ENCODE measurements around the gene PTP4A1. TPM values are rescaled to one million over a fixed set of nuclear protein-coding genes. Genes with fewer than 3 reads are reported as not detected.
"Not testable (repeated sequence)": the region's sequence is repeated elsewhere in the genome, so short reads cannot be mapped to it uniquely, and the experiment has no call there.

The PTP4A1 gene
- total RNA-seq, 2 experiments from 2014 or later: 46.8 to 51.9 TPM

DNA sequence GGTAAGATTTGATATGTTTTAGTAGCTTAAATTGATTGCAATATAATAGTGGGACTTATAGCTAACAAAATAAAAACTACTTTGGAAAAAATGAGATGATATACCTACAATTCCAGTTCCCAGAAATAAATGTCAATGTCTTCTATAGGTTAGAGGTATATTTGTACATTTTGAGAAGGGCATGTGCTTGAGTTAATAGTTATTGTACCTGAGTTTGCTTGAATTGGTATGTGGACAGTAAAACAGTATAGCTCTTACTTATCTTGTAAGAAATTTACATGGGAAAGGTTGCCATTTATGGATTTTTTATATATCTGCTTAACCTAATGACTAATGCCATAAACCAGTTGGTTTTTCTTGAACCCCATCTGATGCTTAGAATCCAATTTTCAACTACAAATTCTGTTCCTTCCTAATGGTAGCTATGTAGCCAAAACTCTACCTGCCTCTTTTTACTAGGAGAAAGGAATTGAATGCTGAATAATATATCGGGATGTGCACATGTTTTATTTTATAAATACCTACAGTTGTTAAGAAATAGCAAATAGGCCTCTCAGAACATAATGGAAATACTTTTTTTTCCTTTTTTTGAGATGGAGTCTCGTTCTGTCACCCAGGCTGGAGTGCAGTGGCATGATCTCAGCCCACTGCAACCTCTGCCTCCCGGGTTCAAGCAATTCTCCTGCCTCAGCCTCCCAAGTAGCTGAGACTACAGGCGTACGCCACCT, 4.9 kb downstream of the PTP4A1 start:
- Mint-ChIP-seq H3K9me3 (no peaks in the 10 kb centered on the region), H3K27me3 (ENCODE audit: low read depth) (no peaks in the 10 kb centered on the region), H3K36me3 (ENCODE audit: low read depth) (peaks cover 44% of the 10 kb centered on the region), H3K27ac (no peak overlapping the region), H3K4me3 (no peak overlapping the region), H3K4me1 (ENCODE audit: low read depth) (peaks cover 23% of the 10 kb centered on the region)
- DNase-seq: no peak
- CTCF ChIA-PET: interaction anchor here (0.7 kb wide), 2 partner anchors 38 to 1200 kb away, joined by 3 read pairs; no protein-coding TSS in a partner anchor
- intact Hi-C loops (cut with micrococcal nuclease): no loop called here

DNA sequence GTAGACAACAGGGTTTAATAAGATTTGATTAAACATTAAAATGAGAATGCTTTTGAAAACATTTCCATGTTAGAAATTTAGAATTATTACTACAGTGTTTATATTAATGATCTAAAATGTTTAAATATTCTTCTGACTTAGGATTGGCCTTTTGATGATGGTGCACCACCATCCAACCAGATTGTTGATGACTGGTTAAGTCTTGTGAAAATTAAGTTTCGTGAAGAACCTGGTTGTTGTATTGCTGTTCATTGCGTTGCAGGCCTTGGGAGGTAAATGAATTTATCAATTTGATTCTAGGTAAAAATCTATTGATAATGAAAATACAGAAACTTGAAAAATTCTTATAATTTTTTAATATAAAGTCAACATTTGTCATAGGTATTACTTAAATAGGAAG, 6.5 kb downstream of the PTP4A1 start:
- intact Hi-C loops (cut with micrococcal nuclease): no loop called here
- H3K4me1 Mint-ChIP-seq (ENCODE audit: low read depth): peaks cover 23% of the 10 kb centered on the region
- no peaks in the 10 kb centered on the region for H3K27me3 Mint-ChIP-seq (ENCODE audit: low read depth)
- no peak overlapping the region for H3K4me3 Mint-ChIP-seq
- CTCF ChIA-PET: no interaction called here
- DNase-seq: no peak
- peaks cover 48% of the 10 kb centered on the region for H3K36me3 Mint-ChIP-seq (ENCODE audit: low read depth)
- H3K9me3 Mint-ChIP-seq: no peaks in the 10 kb centered on the region
- H3K27ac Mint-ChIP-seq: no peak overlapping the region

DNA sequence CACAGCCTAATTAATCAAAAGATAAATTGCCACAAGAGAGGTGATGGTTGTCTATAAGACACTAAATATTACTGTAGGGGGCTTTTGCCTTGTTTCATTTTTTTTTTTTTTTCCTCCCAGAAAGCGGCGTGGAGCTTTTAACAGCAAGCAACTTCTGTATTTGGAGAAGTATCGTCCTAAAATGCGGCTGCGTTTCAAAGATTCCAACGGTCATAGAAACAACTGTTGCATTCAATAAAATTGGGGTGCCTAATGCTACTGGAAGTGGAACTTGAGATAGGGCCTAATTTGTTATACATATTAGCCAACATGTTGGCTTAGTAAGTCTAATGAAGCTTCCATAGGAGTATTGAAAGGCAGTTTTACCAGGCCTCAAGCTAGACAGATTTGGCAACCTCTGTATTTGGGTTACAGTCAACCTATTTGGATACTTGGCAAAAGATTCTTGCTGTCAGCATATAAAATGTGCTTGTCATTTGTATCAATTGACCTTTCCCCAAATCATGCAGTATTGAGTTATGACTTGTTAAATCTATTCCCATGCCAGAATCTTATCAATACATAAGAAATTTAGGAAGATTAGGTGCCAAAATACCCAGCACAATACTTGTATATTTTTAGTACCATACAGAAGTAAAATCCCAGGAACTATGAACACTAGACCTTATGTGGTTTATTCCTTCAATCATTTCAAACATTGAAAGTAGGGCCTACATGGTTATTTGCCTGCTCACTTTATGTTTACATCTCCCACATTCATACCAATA, 7.8 kb downstream of the PTP4A1 start:
- H3K4me3 Mint-ChIP-seq: no peak overlapping the region
- H3K9me3 Mint-ChIP-seq: no peaks in the 10 kb centered on the region
- no peak overlapping the region for H3K27ac Mint-ChIP-seq
- H3K27me3 Mint-ChIP-seq (ENCODE audit: low read depth): no peaks in the 10 kb centered on the region
- CTCF ChIA-PET: no interaction called here
- peaks cover 42% of the 10 kb centered on the region for H3K36me3 Mint-ChIP-seq (ENCODE audit: low read depth)
- H3K4me1 Mint-ChIP-seq (ENCODE audit: low read depth): peaks cover 13% of the 10 kb centered on the region
- no peak for DNase-seq
- intact Hi-C loops (cut with micrococcal nuclease): no loop called here

DNA sequence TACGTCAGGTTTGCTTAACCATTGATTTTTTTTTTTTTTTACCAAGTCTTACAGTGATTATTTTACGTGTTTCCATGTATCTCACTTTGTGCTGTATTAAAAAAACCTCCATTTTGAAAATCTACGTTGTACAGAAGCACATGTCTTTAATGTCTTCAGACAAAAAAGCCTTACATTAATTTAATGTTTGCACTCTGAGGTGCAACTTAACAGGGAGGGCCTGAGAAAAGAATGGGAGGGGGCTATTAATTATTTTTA, 8.4 kb downstream of the PTP4A1 start:
- peaks cover 40% of the 10 kb centered on the region for H3K36me3 Mint-ChIP-seq (ENCODE audit: low read depth)
- intact Hi-C loops (cut with micrococcal nuclease): no loop called here
- no peaks in the 10 kb centered on the region for H3K27me3 Mint-ChIP-seq (ENCODE audit: low read depth)
- DNase-seq: no peak
- H3K4me1 Mint-ChIP-seq (ENCODE audit: low read depth): peaks cover 9% of the 10 kb centered on the region
- CTCF ChIA-PET: no interaction called here
- no peak overlapping the region for H3K27ac Mint-ChIP-seq
- H3K9me3 Mint-ChIP-seq: no peaks in the 10 kb centered on the region
- H3K4me3 Mint-ChIP-seq: no peak overlapping the region

DNA sequence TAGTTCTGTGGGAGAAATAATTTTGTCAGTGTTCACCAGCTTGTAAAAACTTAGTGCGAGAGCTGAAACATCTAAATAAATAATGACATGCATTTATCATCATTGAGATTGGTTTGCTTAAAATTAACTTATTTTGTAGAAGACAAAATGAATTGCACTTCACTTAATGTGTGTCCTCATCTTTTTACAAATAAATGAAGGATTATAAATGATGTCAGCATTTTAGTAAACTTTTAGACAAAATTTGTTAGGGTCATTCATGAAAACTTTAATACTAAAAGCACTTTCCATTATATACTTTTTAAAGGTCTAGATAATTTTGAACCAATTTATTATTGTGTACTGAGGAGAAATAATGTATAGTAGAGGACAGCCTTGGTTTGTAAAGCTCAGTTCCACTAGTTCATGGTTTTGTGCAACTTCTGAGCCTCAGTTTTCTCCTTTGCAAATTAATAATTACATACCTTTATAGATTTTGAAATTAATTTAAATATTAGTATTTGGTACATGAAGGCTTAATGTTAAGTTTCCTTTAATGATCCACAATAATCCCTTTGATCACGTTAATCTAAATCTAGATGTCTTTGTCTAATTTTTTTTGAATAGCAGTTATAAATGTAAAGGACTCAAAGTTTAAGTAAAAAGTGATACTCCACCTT, 9.2 kb downstream of the PTP4A1 start:
- intact Hi-C loops (cut with micrococcal nuclease): no loop called here
- H3K36me3 Mint-ChIP-seq (ENCODE audit: low read depth): peaks cover 35% of the 10 kb centered on the region
- CTCF ChIA-PET: no interaction called here
- DNase-seq: no peak
- H3K27ac Mint-ChIP-seq: no peak overlapping the region
- H3K9me3 Mint-ChIP-seq: no peaks in the 10 kb centered on the region
- H3K27me3 Mint-ChIP-seq (ENCODE audit: low read depth): no peaks in the 10 kb centered on the region
- H3K4me3 Mint-ChIP-seq: no peak overlapping the region
- H3K4me1 Mint-ChIP-seq (ENCODE audit: low read depth): peaks cover 5% of the 10 kb centered on the region

DNA sequence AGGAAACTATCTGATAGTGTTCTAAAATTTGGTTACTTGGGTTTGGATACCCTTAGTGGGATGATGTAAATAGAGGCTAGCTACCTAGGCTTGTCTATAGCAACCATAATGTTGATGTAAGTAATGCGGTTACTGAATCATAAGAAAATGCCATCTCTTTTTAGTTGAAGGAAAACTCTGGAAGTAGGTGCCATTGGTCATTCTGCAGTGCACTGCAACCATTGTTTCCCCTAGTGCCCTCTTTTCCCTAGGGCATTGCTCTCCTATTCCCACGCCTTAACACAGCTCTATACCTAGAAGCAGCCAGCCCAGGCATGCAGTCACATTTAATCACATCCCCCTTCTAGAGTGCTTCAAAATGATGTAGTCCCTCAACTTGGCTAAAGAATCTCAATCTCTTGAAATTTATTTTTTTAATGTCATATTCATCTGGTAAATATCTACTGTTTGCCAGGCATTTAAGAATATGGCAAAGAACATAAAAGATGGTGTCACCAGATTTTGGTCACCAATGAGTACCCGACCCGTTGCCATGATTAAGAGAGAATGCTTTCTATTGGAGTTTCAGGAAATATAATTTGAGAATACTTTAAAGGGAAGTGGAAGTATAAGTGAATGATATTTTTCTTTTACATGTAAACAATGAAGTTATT, 10.4 kb downstream of the PTP4A1 start:
- intact Hi-C loops (cut with micrococcal nuclease): no loop called here
- H3K4me1 Mint-ChIP-seq (ENCODE audit: low read depth): no peaks in the 10 kb centered on the region
- no peaks in the 10 kb centered on the region for H3K9me3 Mint-ChIP-seq
- H3K27ac Mint-ChIP-seq: no peak overlapping the region
- no peaks in the 10 kb centered on the region for H3K27me3 Mint-ChIP-seq (ENCODE audit: low read depth)
- CTCF ChIA-PET: no interaction called here
- peaks cover 28% of the 10 kb centered on the region for H3K36me3 Mint-ChIP-seq (ENCODE audit: low read depth)
- no peak for DNase-seq
- no peak overlapping the region for H3K4me3 Mint-ChIP-seq

DNA sequence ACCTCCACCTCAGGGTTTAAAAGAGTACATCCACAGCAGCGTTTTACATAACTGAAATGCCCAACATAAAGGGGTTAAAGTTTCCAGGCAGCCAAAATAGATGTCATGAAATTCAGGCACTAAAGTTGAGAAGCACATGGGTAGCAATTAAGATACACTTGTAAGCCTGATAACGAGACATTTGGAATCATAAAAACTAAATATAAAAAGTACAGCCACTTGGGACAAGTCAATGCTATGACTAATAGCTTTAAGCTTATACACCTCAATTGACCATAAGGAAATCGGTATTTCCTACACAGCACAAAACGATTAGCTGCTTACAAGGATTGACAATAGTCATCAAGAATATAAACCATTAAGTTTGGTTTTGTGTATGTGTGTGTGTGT, 11.8 kb downstream of the PTP4A1 start:
- CTCF ChIA-PET: no interaction called here
- no peaks in the 10 kb centered on the region for H3K4me1 Mint-ChIP-seq (ENCODE audit: low read depth)
- no peaks in the 10 kb centered on the region for H3K27me3 Mint-ChIP-seq (ENCODE audit: low read depth)
- intact Hi-C loops (cut with micrococcal nuclease): no loop called here
- no peaks in the 10 kb centered on the region for H3K9me3 Mint-ChIP-seq
- no peak overlapping the region for H3K4me3 Mint-ChIP-seq
- H3K27ac Mint-ChIP-seq: no peak overlapping the region
- no peak for DNase-seq
- H3K36me3 Mint-ChIP-seq (ENCODE audit: low read depth): peaks cover 28% of the 10 kb centered on the region

DNA sequence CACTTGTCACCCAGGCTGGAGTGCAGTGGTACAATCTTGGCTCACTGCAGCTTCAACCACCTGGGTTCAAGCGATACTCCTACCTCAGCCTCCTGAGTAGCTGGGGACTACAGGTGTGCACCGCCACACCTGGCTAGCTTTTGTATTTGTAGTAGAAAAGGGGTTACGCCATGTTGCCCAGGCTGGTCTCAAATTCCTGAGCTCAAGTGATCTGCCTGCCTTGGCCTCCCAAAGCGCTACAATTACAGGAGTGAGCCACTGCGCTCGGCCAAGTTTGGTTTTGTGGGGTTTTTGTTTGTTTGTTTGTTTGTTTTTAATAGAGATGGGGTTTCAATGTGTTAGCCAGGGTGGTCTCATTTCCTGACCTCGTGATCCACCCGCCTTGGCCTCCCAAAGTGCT, 12.3 kb downstream of the PTP4A1 start:
- Mint-ChIP-seq H3K4me3 (no peak overlapping the region), H3K27ac (no peak overlapping the region), H3K4me1 (ENCODE audit: low read depth) (no peaks in the 10 kb centered on the region), H3K36me3 (ENCODE audit: low read depth) (peaks cover 27% of the 10 kb centered on the region), H3K27me3 (ENCODE audit: low read depth) (no peaks in the 10 kb centered on the region), H3K9me3 (no peaks in the 10 kb centered on the region)
- CTCF ChIA-PET: interaction anchor here (0.6 kb wide), 1 partner anchor 218 kb away, joined by 3 read pairs; no protein-coding TSS in a partner anchor
- DNase-seq: no peak
- intact Hi-C loops (cut with micrococcal nuclease): no loop called here

DNA sequence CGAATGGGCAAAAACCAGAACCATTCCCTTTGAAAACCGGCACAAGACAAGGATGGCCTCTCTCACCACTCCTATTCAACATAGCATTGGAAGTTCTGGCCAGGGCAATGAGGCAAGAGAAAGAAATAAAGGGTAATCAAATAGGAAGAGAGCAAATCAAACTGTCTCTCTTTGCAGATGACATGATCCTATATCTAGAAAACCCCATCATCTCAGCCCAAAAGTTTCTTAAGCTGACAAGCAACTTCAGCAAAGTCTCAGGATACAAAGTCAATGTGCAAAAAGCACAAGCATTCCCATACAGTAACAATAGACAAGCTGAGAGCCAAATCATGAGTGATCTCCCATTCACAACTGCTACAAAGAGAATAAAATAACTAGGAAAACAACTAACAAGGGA, 13.4 kb downstream of the PTP4A1 start:
- CTCF ChIA-PET: interaction anchor here (0.6 kb wide), 1 partner anchor 13 kb away, joined by 3 read pairs; no protein-coding TSS in a partner anchor
- intact Hi-C loops (cut with micrococcal nuclease); H3K4me3 Mint-ChIP-seq; H3K4me1 Mint-ChIP-seq (ENCODE audit: low read depth); H3K27ac Mint-ChIP-seq; H3K9me3 Mint-ChIP-seq; DNase-seq; H3K27me3 Mint-ChIP-seq (ENCODE audit: low read depth): not testable (repeated sequence)
- peaks cover 16% of the 10 kb centered on the region for H3K36me3 Mint-ChIP-seq (ENCODE audit: low read depth)

GRCh38 chr6:63589952-63590411, 17.7 kb downstream of the PTP4A1 start:
- no peaks in the 10 kb centered on the region for H3K27me3 Mint-ChIP-seq (ENCODE audit: low read depth)

DNA sequence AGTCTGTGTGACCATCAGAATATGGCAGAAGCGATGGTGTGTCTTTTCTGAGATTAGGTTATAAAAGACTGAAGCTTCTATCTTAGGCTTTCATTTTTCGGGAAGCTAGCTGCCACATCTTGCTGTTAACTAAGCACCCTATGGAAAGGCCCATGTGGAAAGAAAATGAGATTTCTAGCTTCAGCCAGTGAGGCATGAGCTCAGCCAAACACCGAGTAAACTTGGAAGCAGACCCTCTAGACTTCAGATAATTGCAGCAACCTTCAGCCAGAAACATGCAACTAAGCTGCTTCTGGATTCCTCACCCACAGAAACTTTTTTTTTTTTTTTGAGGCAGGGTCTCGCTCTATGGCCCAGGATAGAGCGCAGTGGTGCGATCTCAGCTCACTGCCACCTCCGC, 20.6 kb downstream of the PTP4A1 start:
- no peak overlapping the region for H3K4me3 Mint-ChIP-seq
- H3K27ac Mint-ChIP-seq: no peak overlapping the region
- intact Hi-C loops (cut with micrococcal nuclease): no loop called here
- no peaks in the 10 kb centered on the region for H3K36me3 Mint-ChIP-seq (ENCODE audit: low read depth)
- CTCF ChIA-PET: interaction anchor here (0.7 to 0.8 kb wide), 2 partner anchors 19 to 54 kb away, joined by 3 read pairs; no protein-coding TSS in a partner anchor
- H3K4me1 Mint-ChIP-seq (ENCODE audit: low read depth): peaks cover 2% of the 10 kb centered on the region
- peaks cover 4% of the 10 kb centered on the region for H3K27me3 Mint-ChIP-seq (ENCODE audit: low read depth)
- no peak for DNase-seq
- no peaks in the 10 kb centered on the region for H3K9me3 Mint-ChIP-seq

More at GRCh38 chr6:63589952-63590411, 17.7 kb downstream of the PTP4A1 start:
- intact Hi-C loops (cut with micrococcal nuclease): no loop called here
- no peaks in the 10 kb centered on the region for H3K4me1 Mint-ChIP-seq (ENCODE audit: low read depth)
- CTCF ChIA-PET: no interaction called here
- H3K4me3 Mint-ChIP-seq: no peak overlapping the region
- no peaks in the 10 kb centered on the region for H3K36me3 Mint-ChIP-seq (ENCODE audit: low read depth)
- no peak overlapping the region for H3K27ac Mint-ChIP-seq
- no peak for DNase-seq
- H3K9me3 Mint-ChIP-seq: no peaks in the 10 kb centered on the region

Data from activated naive CD4-positive, alpha-beta T cell treated with anti-CD3 and anti-CD28 coated beads for 36 hours (primary cell).